GM12874 (cell line): ENCODE measurements around the gene POLD2.

Experiments
- TF ChIP-seq, protein P1 (sequence below): IDR thresholded peaks from 2 replicates; pipeline ENCODE4 v1.5.1; 2011; ENCODE audit warnings: low read depth, mild to moderate bottlenecking, control low read depth, low read length, moderate library complexity; ENCODE audit not compliant: insufficient read depth

POLD2 gene

DNA sequence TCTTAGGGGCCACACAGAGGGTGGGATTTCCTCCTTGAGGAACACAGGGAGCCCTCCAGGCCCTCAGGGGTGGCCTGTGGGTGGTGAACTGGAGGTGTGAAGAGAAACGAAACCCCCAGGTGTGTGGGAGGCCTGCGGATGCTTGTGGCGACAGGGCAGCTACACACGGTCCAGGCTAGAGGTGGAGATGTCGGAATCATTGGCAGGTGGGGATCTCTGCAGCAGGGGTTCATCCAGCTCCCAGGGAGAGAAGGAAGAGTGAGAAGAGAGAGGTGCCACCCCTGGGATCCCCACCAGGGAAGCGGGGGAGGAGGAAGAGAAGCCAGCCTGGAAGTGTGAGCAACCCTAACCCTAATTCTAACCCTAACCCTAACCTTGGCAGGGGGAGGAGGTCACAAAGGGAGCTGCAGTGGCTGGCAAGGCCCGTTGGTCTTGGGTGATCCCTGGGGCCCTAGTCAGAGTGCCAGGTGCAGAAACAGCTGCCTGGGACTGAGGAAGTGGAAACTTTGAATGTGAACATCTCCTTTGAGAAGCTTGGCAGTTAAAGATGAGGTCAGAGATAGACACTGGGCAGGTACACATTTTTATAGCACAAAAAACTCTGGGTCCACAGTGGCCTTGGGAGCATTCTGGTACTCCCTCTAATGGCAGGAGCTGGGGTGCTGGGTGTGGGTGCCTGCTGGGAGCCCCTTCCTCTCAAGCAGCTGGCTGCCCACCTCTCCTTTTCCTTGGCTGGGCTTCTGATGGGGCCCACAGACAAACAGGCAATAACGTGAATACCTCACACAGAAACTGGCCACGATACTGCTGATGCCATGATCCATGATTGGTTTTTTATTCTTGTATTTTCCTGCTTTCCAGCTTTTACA, 26.1 kb downstream of the POLD2 start:
- TF ChIP-seq, protein P1, sequence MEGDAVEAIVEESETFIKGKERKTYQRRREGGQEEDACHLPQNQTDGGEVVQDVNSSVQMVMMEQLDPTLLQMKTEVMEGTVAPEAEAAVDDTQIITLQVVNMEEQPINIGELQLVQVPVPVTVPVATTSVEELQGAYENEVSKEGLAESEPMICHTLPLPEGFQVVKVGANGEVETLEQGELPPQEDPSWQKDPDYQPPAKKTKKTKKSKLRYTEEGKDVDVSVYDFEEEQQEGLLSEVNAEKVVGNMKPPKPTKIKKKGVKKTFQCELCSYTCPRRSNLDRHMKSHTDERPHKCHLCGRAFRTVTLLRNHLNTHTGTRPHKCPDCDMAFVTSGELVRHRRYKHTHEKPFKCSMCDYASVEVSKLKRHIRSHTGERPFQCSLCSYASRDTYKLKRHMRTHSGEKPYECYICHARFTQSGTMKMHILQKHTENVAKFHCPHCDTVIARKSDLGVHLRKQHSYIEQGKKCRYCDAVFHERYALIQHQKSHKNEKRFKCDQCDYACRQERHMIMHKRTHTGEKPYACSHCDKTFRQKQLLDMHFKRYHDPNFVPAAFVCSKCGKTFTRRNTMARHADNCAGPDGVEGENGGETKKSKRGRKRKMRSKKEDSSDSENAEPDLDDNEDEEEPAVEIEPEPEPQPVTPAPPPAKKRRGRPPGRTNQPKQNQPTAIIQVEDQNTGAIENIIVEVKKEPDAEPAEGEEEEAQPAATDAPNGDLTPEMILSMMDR: no peak

DNA sequence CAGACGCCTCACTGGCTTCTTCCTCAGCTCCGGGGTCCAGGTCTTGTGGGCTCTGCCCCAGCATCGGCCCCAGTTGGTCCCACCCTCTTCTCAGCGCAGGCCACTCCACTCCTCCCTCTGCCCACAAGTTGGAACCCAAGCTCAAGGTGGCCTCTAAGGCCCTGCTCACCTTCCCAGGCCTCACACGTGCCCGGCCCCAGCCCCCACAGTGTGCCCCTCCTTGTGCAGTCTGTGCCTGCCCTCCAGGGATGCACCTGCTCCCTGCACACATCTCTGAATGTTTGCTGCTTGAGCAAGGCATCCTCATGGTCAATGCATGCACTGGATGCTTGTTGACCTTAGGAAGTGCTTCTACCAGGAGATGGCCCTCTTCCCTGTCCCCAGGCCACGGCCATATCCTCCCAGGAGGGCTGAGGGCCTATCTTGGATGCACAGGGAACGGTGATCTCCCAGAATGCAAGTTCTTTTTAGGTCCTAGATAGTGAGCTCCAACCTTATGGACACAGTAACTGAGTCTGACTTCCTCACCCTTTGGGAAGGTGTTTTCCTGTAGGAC, 26.9 kb downstream of the POLD2 start:
- TF ChIP-seq, protein P1: no peak

GRCh38 chr7:44095781-44096180, 27.6 kb downstream of the POLD2 start:
- TF ChIP-seq, protein P1: no peak

- TF ChIP-seq, protein P1: no peak
Measured at GRCh38 chr7:44094883-44095592, 28.3 kb downstream of the POLD2 start.

DNA sequence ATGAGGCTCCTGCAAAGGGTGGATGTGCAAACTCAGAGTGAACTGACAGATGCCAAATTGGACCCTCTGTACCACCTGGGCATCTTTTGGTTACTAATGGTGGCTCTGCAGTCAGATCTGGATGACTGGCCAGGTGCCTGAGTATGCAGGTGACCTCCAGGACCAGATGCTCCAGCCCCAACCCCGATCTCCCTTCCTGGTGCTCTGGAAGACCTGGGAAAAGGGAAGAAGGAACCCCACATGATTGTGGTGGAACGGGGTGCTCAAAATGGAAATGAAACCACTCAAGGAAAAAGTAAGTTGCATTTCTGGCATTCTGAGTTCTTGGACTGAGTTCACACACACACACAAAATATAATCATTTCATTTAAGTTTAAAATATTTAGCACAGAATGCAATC, 29.0 kb downstream of the POLD2 start:
- TF ChIP-seq, protein P1: no peak

DNA sequence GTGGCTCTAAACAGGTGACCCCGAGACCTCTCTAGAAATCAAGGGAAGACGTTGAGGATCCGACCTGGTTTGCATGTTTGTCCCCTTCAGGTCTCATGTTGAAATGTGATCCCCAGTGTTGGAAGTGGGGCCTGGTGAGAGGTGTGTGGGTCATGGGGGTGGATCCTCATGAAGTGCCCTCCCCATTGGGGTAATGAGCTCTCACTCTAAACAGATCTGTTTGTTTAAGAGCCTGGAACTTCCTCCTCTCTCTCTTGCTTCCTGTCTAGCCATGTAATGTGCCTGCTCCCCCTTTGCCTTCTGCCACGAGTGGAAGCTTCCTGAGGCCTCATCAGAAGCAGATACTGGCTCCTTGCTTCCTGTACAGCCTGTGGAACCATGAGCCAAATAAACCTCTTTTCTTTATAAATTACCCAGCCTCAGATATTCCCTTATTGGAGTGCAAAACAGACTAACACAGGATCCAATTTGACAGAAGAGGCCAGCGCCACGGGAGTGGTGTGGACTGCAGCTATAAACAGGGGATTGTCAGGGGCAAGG, 30.2 kb downstream of the POLD2 start:
- TF ChIP-seq, protein P1: no peak
